ENCODE data around the gene RAB31.

Gene RAB31

GRCh38 chr18:9845256-9845655 lies 137.2 kb downstream of the RAB31 start:
- H3K4me2 ChIP-seq: no peak overlapping the region
- peaks cover 0 to 6% (median 0%) of the 10 kb centered on the region in 11 experiments; a peak in 4 of 22 replicates for H4K20me1 ChIP-seq
- no peak overlapping the region for H3K9ac ChIP-seq
- H3K4me3 ChIP-seq: no peak overlapping the region
- peaks cover 0 to 40% (median 30%) of the 10 kb centered on the region in 11 experiments; a peak in 18 of 22 replicates for H3K27me3 ChIP-seq
- H3K4me1 ChIP-seq: peaks cover 11 to 41% (median 16%) of the 10 kb centered on the region in 10 experiments
- H3K36me3 ChIP-seq: peaks cover 0 to 69% (median 0%) of the 10 kb centered on the region in 11 experiments; a peak in 6 of 22 replicates
- no peak overlapping the region for H3K27ac ChIP-seq
- H3K9me3 ChIP-seq (replicated peaks in 1 of 11): no peaks in the 10 kb centered on the region
- no peak for TF ChIP-seq Cebpa-rat (IDR thresholded peaks at IDR 0.05)

- peaks cover 0 to 51% (median 31%) of the 10 kb centered on the region in 11 experiments; a peak in 19 of 22 replicates for H3K27me3 ChIP-seq
These were observed 138.2 kb downstream of the RAB31 start for GRCh38 chr18:9846162-9846925.

DNA sequence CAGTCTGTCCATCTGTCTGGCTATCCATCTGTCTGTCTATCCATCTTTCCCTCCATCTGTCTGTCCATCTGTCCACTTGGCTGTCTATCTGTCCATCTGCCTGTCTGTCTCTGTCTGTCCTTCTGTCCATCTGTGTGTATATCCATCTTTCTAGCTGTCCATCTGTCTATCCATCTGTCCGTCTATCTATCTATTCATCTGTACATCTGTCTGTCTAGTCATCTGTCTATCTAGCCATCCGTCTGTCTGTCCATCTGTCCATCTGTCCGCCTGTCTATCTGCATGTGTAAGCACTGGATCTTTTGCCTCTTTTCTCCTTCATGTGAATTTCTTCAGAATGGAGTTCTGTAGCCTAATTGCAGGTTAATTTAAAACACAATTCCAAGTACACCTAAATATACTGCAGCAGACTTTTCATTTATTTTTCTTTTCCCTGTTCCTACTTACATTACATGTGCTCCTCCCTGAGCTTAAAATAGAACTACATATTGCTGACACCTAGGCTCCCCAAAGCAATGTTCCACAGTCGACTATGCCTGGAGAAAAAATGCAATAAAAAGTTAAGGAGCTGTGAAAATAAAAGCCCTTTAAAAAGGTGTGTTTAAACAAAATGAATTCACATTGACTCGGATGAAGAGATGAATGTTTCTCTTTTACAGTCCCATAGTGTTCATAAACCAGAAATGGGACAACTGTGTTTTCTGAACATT lies 140.2 kb downstream of the RAB31 start:
- Histone ChIP-seq H3K4me2 (peak overlapping the region in 4 of 11 experiments; percentile 76 to 91 (median 85); a peak in 8 of 22 replicates), H3K36me3 (peaks cover 0 to 55% (median 0%) of the 10 kb centered on the region in 11 experiments; a peak in 7 of 22 replicates), H3K9ac (peak overlapping the region in 3 of 11 experiments; percentile 55 to 75 (median 70); a peak in 2 of 22 replicates), H3K27ac (peak overlapping the region in 3 of 11 experiments; percentile 70 to 80 (median 77); a peak in 4 of 22 replicates), H3K4me3 (no peak overlapping the region), H3K9me3 (replicated peaks in 1 of 11) (peaks cover 0 to 11% (median 6%) of the 10 kb centered on the region in 11 experiments; a peak in 13 of 22 replicates), H3K4me1 (peaks cover 12 to 63% (median 25%) of the 10 kb centered on the region in 10 experiments), H4K20me1 (peaks cover 0 to 6% (median 0%) of the 10 kb centered on the region in 11 experiments; a peak in 4 of 22 replicates), H3K27me3 (peaks cover 0 to 53% (median 32%) of the 10 kb centered on the region in 11 experiments; a peak in 19 of 22 replicates)
- TF ChIP-seq Cebpa-rat (IDR thresholded peaks at IDR 0.05): no peak

More at GRCh38 chr18:9846162-9846925, 138.2 kb downstream of the RAB31 start:
- H3K27ac ChIP-seq: no peak overlapping the region
- H3K4me3 ChIP-seq: no peak overlapping the region
- H4K20me1 ChIP-seq: peaks cover 0 to 6% (median 0%) of the 10 kb centered on the region in 11 experiments; a peak in 4 of 22 replicates
- H3K4me1 ChIP-seq: peaks cover 12 to 52% (median 23%) of the 10 kb centered on the region in 10 experiments
- TF ChIP-seq Cebpa-rat (IDR thresholded peaks at IDR 0.05): no peak
- no peak overlapping the region for H3K9ac ChIP-seq
- no peak overlapping the region for H3K4me2 ChIP-seq
- H3K36me3 ChIP-seq: peaks cover 0 to 62% (median 0%) of the 10 kb centered on the region in 11 experiments; a peak in 6 of 22 replicates
- no peaks in the 10 kb centered on the region for H3K9me3 ChIP-seq (replicated peaks in 1 of 11)

GRCh38 chr18:9849407-9850283 lies 141.5 kb downstream of the RAB31 start:
- Histone ChIP-seq H3K9ac (peak overlapping the region in 5 of 11 experiments; percentile 9 to 75 (median 55); a peak in 8 of 22 replicates), H3K4me3 (peak overlapping the region in 4 of 10 experiments; percentile 12 to 38 (median 28); a peak in 5 of 20 replicates), H3K9me3 (replicated peaks in 1 of 11) (peaks cover 0 to 11% (median 6%) of the 10 kb centered on the region in 11 experiments; a peak in 13 of 22 replicates), H3K4me2 (peak overlapping the region; percentile 60 to 91 (median 75)), H3K4me1 (peaks cover 12 to 67% (median 25%) of the 10 kb centered on the region in 10 experiments), H4K20me1 (peaks cover 0 to 6% (median 0%) of the 10 kb centered on the region in 11 experiments; a peak in 4 of 22 replicates), H3K36me3 (peaks cover 0 to 49% (median 0%) of the 10 kb centered on the region in 11 experiments; a peak in 7 of 22 replicates), H3K27me3 (peaks cover 0 to 53% (median 32%) of the 10 kb centered on the region in 11 experiments; a peak in 19 of 22 replicates), H3K27ac (peak overlapping the region in 4 of 11 experiments; percentile 45 to 80 (median 74); a peak in 9 of 22 replicates)
- no peak for TF ChIP-seq Cebpa-rat (IDR thresholded peaks at IDR 0.05)

DNA sequence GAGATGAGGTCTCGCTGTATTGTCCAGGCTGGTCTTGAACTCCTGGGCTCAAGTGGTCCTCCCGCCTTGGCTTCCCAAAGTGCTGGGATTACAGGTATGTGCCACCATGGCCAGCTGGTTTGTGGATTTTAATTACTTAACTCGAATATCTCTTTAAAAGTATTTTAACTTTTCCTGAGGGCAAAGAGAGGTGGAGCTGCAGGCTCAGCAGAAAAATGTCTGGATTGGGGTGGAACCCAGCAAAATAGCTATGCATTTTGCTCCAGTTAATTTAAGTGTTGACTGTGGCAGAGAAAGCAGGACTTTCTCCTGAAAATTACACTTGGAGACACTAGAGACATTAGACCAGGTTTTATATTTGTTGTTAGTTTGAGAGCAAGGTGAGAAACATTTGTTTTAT lies 142.2 kb downstream of the RAB31 start:
- H3K36me3 ChIP-seq: peaks cover 0 to 49% (median 0%) of the 10 kb centered on the region in 11 experiments; a peak in 7 of 22 replicates
- H3K27ac ChIP-seq: peak overlapping the region in 3 of 11 experiments; percentile 70 to 80 (median 77); a peak in 6 of 22 replicates
- H3K4me1 ChIP-seq: peaks cover 12 to 73% (median 25%) of the 10 kb centered on the region in 10 experiments
- peaks cover 0 to 53% (median 32%) of the 10 kb centered on the region in 11 experiments; a peak in 19 of 22 replicates for H3K27me3 ChIP-seq
- H3K9me3 ChIP-seq (replicated peaks in 1 of 11): peaks cover 0 to 11% (median 6%) of the 10 kb centered on the region in 11 experiments; a peak in 13 of 22 replicates
- peak overlapping the region; percentile 60 to 91 (median 75); a peak in 20 of 22 replicates for H3K4me2 ChIP-seq
- peak overlapping the region in 3 of 11 experiments; percentile 55 to 75 (median 70); a peak in 4 of 22 replicates for H3K9ac ChIP-seq
- H3K4me3 ChIP-seq: peak overlapping the region in 4 of 10 experiments; percentile 1 to 38 (median 24); a peak in 2 of 20 replicates
- TF ChIP-seq Cebpa-rat (IDR thresholded peaks at IDR 0.05): no peak
- peaks cover 0 to 6% (median 0%) of the 10 kb centered on the region in 11 experiments; a peak in 4 of 22 replicates for H4K20me1 ChIP-seq

GRCh38 chr18:9851511-9851910 lies 143.4 kb downstream of the RAB31 start:
- H3K4me2 ChIP-seq: peak overlapping the region in 6 of 11 experiments; percentile 48 to 91 (median 80); a peak in 11 of 22 replicates
- peaks cover 0 to 46% (median 32%) of the 10 kb centered on the region in 11 experiments; a peak in 19 of 22 replicates for H3K27me3 ChIP-seq
- H3K9ac ChIP-seq: 0 out of 22 replicates have a peak overlapping the region, but pooled peaks of 1 of the 11 experiments have one; percentile 3
- no peak for TF ChIP-seq Cebpa-rat (IDR thresholded peaks at IDR 0.05)
- peaks cover 0 to 11% (median 6%) of the 10 kb centered on the region in 11 experiments; a peak in 13 of 22 replicates for H3K9me3 ChIP-seq (replicated peaks in 1 of 11)
- no peak overlapping the region for H3K4me3 ChIP-seq
- H3K36me3 ChIP-seq: peaks cover 0 to 47% (median 0%) of the 10 kb centered on the region in 11 experiments; a peak in 7 of 22 replicates
- H4K20me1 ChIP-seq: peaks cover 0 to 6% (median 0%) of the 10 kb centered on the region in 11 experiments; a peak in 4 of 22 replicates
- H3K27ac ChIP-seq: peak overlapping the region in 4 of 11 experiments; percentile 2 to 80 (median 48); a peak in 4 of 22 replicates
- H3K4me1 ChIP-seq: peaks cover 12 to 83% (median 25%) of the 10 kb centered on the region in 10 experiments
